DMS 273 (cell line): ENCODE measurements around the gene KCNJ8.
"Not testable (repeated sequence)": the region's sequence is repeated elsewhere in the genome, so short reads cannot be mapped to it uniquely, and the experiment has no call there.

Experiments used
- DNase-seq: peaks from one replicate; lab custom pipeline; 2025; ENCODE audit not compliant: unreplicated experiment; lab: John Stamatoyannopoulos, UW

The KCNJ8 gene

GRCh38 chr12:21788089-21788983 lies 13.8 kb upstream of the KCNJ8 start:
- no peak for DNase-seq

DNA sequence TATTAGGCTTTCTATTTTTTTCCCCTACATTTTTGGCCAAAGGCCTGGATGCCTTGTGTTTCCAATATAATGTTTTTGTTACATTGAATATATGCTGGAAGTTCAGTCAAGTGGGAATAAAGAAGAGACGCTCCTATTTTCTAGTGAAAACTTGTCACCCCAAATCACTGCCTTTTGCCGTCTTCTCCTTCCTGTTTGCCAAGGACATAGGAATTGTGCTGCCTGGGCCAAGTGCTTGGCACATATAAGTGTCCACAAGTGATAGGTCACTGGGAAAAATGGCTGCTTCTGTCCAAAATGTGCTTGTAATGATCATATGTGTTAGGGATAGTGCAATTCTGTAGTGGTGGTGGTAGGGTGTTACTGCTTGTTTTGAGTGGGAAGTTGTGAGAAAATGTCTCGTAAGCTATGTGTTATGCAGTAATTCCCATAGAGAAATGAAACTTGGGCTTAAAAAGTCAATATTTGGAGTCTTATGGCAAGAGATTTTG lies 11.6 kb upstream of the KCNJ8 start:
- no peak for DNase-seq

- not testable (repeated sequence) for DNase-seq
These were observed 8.2 kb upstream of the KCNJ8 start for GRCh38 chr12:21782723-21783122.

GRCh38 chr12:21780786-21781185 lies 6.3 kb upstream of the KCNJ8 start:
- DNase-seq = no peak

DNA sequence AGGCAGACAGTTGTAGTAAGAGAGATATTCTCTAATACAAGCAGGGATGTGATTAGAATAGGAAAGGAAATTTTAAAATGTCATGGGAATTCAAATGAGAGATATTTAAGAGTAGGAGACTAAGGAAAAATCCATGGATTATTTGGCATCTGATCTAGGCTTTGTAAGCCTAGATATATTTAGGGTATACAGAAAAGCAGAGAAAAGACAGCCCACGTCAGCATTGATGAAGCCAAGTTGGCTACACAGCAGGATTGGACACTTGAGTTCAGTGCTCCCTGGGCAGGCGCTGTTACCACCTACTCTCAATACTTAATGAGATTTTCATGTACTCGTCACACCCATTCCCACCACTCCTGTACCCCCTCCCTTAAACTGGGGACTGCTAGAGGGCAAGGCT lies 1.7 kb upstream of the KCNJ8 start:
- DNase-seq = no peak

DNA sequence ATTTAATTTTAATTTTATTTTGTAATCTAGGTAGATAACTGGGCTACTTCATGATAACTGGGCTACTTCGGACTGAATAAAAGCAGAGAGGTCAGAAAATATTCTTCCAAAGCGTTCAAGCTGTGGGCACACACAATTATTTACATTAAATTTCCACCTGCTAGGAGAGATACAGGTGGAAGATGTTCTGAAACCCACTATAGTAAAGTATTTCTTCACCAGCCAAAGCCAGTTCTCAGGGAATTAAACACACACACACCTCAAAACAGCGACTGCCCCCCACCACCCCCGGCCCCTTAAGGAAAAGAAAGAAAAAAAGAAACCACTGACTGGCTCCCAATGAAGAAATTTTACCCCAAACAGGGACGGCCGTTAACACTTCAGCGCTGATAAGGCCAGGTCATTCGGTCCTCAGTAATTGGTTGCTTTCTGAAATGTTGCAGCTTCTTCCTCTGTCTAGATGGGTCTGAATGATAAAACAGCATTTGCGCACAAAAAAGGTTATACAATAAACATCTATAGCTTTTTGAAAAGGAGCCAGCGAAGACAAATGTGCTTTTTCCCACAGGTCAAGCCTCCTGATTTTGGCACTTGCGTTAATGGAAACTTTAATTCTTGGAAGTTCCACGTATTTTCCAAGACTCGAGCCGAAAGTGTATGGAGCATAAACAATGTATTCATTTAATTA lies 771 bp upstream of the KCNJ8 start:
- no peak for DNase-seq

DNA sequence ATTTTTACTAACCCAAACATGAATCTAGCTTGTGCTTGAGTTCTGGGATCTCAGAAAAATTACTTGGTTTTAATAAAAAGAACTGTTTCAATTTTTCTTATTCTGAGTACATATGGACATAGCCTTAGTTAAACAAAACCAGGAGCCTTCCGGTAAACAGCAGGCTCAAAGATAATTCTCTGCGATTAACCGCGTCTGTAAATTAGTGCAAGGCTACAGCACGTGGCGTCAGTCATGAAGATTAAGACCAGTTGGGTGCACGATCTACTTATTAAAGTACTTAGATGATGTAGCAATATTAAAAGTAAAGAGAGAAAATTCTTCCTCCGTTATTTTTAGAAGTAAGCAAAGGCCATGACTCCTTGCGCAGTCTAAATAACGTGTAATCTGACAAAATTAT lies 700 bp downstream of the KCNJ8 start:
- DNase-seq = no peak

- peak; percentile 12 for DNase-seq
These were observed 1.2 kb downstream of the KCNJ8 start for GRCh38 chr12:21773263-21773741.

DNA sequence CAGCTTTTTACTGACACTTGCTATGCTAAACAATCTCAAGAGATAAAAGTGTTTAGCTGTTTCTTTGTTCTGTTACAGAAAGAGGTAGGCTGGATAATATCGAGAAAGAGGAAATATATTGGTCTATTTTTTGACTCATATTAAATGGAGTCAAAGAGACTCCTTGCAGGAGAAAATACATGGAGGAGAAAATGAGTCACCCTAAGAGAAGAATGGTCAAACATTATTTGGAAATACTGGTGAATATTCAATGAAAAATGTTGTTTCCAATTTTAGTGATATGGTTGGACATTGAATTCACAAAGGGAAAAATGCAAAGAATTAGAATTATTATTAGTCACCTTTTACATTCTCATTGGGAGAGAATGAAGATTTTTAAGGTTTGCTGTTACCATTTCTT lies 3.2 kb downstream of the KCNJ8 start:
- no peak for DNase-seq

- no peak for DNase-seq
These were observed 5.2 kb downstream of the KCNJ8 start for GRCh38 chr12:21769307-21769706.

DNA sequence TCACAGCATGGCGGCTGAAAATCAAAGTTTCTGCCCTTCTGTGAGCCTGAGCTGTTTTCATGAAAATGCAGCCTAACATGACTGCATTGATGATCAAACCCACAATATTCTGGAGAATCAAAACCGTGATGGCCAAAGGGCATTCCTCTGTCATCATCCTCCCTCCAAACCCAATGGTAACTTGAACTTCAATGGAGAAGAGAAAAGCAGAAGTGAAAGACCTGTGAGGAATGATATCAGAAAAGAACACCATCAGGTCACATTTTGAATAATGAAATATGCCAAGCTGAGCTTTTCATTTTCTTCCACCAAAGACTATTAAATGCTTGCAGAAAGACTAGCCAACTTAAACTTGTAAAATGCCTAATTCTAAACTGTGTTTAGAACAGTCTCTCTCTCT lies 8.1 kb downstream of the KCNJ8 start:
- no peak for DNase-seq

GRCh38 chr12:21764950-21765349 lies 9.6 kb downstream of the KCNJ8 start:
- no peak for DNase-seq

DNA sequence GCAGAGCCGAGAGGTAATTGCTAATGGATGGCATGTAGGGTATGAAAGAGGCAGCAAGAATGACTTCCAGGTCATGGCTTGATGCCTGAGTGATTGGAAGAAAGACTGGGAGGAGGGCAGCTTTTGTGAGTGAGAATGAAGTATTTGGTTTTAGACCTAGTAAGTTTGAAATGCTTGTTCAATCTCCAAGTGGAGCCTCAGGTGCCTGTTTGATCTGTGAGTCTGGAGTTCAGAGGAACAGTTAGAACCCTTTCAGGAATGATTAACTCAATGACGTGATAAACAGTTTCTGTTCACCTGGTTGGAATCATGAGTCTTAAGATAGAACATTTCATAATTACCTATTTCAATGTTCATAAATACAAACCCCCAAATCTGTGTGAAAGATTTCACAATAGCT lies 10.4 kb downstream of the KCNJ8 start:
- no peak for DNase-seq

DNA sequence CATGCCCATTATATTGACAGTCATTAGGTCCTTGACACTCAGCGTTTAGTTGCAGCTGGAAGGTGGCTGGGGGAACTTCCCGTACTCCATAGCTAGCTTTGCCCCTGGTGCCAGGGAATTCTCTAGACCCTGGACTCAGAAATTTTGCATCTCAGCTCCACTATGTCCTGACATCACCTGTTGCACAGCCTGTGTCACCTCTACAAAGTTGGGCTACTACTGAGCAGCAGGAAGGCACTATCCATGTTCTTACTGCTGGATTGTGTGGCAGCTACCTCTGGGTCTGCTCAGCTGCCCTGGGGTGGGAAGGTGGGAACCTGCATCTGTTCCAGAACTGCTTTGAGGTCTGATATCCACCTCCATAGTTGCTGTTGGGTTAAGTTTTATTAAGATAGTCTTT lies 11.0 kb downstream of the KCNJ8 start:
- no peak for DNase-seq

- DNase-seq = no peak
These were observed 14.8 kb downstream of the KCNJ8 start for GRCh38 chr12:21759737-21760136.

DNA sequence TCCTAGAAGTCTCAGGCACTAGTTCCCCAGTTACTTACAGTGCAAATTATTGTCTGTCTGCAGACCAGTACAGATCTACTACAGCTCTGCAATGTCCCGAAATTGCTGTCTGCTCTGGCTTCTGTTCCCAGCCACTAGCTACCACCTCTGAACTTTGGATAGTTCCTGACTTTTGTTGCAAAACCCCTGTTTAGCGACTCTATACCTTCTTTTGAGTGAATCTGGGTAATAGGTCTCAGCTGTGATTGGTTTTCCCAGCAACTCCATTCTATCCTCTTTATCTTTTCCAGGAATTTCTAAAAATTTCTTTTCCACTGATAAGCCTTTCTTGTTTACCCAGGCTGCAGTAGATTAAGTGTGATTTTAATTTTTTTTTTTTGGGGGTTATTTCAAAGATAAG lies 16.8 kb downstream of the KCNJ8 start:
- no peak for DNase-seq

DNA sequence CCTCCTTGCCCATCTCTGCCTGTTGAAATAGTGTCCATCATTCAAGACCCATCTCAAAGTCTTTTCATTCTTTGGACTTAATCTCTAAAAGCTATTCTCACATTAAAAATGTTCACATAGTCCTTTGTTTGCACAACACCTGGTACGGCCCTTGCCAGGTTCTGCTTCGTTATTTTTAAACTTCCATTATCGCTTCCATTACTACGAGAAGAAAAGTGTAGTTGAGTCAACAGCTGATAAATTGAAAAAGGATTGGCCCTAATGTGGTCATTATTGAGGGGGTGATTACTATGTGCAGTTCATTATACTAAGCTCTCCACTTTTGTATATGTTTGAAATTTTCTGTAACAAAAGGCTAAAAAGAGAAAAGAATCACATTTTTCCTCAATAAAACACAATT lies 17.8 kb downstream of the KCNJ8 start:
- DNase-seq = no peak

DNA sequence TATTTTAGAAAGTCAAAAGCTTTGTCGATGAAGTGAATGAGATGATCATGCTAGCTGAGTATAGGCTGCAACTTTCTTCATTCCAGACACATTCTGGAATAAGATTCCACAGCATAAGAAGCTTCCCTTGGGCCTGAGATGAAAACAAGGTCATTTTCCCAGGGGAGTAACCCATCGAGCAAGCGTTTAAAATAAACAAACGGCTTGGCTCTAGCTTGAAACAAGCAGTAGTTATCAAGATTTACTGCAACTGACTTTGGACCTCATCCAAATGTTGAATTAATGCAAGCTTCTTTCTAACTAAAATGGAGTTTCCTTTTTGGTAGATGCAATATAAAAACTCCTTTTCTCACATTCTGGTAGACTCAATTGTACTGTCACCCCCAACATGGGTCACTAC lies 23.0 kb downstream of the KCNJ8 start:
- no peak for DNase-seq

GRCh38 chr12:21745258-21745657 lies 29.2 kb downstream of the KCNJ8 start:
- no peak for DNase-seq

DNA sequence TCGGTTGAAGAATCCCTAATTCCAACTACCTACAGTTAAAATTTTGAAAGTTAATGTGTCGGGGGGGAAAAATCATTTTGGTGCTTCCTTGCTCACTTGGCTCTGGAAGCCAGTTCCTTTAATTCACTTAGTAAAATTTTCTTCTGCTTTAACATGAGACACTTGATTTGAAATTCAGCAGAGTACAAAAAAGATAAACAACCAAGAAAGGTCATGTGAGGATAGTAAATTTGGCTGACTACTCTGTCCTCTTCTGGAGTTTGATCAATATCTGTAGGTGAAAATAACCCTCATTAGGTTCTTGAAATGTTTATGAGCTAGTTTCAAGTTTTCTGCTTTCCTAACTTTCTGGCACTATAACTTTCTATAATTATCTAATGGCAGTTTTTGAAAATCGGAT lies 43.4 kb downstream of the KCNJ8 start:
- no peak for DNase-seq

DNA sequence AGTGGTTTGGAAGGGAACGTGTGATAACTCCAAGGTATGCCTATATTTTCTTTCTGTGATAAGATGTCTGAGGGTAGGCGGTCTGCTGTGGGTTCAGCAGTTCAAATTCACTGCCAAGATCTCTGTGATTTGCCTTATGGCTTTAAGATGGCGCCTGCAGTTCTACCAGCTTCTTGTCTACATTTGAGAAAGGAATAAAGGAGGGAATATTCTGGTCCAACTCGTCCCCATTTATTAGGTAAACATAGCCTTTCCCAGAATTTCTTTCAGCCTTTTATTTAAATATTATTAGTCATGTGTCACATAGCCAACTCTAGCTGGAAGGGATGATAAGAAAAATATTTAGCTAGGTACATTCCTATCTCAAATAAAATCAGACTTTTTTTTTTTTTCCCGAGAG lies 48.8 kb downstream of the KCNJ8 start:
- no peak for DNase-seq

DNA sequence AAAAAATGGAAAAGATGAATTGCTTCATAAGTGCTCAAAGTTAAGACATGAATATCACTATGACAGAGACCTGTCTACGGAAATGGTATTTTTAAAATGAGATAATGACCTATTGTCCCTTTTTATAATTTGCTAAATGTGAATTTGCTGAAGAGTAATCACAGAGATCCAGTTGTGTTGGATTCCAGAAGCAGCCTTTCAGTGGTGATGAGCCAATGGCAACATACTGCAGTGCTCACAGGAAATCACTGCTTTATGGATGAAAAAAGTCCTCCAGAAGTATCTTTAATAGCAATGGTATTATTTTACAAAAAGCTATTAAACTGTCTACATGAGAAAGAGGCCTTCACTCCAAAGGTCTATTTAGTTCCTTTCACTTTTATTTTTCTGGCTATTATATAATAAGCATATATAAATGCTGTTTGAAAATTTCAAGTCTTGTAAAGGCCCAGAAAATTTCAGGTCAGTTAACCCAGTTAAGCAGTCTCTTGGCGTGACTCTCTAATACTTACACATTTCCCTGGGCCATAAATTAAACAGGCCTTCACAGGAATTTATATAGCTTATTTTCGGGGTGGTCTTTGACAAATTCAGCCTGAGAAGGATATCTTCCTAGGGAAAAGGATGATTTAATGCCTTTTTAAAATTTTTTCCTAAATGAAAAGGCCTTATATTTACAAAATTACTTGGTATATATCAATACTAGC lies 55.4 kb downstream of the KCNJ8 start:
- DNase-seq = no peak
